Measurements from ENCODE around the gene CD3E. TPM values are rescaled to one million over a fixed set of nuclear protein-coding genes. Genes with fewer than 3 reads are reported as not detected.

The CD3E gene
- total and polyA plus RNA-seq, 9 donors, result 0.13 to 0.64 (median 0.31) TPM

GRCh38 chr11:118319337-118319707 lies 14.8 kb downstream of the CD3E start:
- WGBS (ENCODE audit: insufficient coverage), result no CpG with 5 or more reads among the region's 1 CpG
- Histone ChIP-seq H3K4me1 (ENCODE audit: control insufficient read depth, insufficient read depth, low read length) (peaks cover 19% of the 10 kb centered on the region), H3K27me3 (ENCODE audit: control insufficient read depth, insufficient read depth, low read length) (peaks cover 5% of the 10 kb centered on the region), H3K9me3 (replicated peaks; ENCODE audit: control insufficient read depth, low read depth, low read length) (no peaks in the 10 kb centered on the region), H3K4me3 (ENCODE audit: low read length) (no peak overlapping the region), H3K36me3 (ENCODE audit: control insufficient read depth, insufficient read depth, low read length) (no peaks in the 10 kb centered on the region), H3K27ac (ENCODE audit: low read length) (no peak overlapping the region)
- DNase-seq, result peak; percentile 43

- WGBS (ENCODE audit: insufficient coverage), result 88% methylated on average over 3 of the region's 3 CpGs
- H3K27ac ChIP-seq (ENCODE audit: low read length), result no peak overlapping the region
- no peak for DNase-seq
- H3K27me3 ChIP-seq (ENCODE audit: control insufficient read depth, insufficient read depth, low read length), result peaks cover 2% of the 10 kb centered on the region
- H3K36me3 ChIP-seq (ENCODE audit: control insufficient read depth, insufficient read depth, low read length), result no peaks in the 10 kb centered on the region
- peaks cover 14% of the 10 kb centered on the region for H3K4me1 ChIP-seq (ENCODE audit: control insufficient read depth, insufficient read depth, low read length)
- H3K9me3 ChIP-seq (replicated peaks; ENCODE audit: control insufficient read depth, low read depth, low read length), result no peaks in the 10 kb centered on the region
- H3K4me3 ChIP-seq (ENCODE audit: low read length), result no peak overlapping the region
These were observed 16.0 kb downstream of the CD3E start for GRCh38 chr11:118320515-118320914.

- H3K27me3 ChIP-seq (ENCODE audit: control insufficient read depth, insufficient read depth, low read length), result peaks cover 1% of the 10 kb centered on the region
- no peaks in the 10 kb centered on the region for H3K36me3 ChIP-seq (ENCODE audit: control insufficient read depth, insufficient read depth, low read length)
- no peak overlapping the region for H3K4me3 ChIP-seq (ENCODE audit: low read length)
- no CpG with 5 or more reads among the region's 5 CpGs for WGBS (ENCODE audit: insufficient coverage)
- peaks cover 6% of the 10 kb centered on the region for H3K4me1 ChIP-seq (ENCODE audit: control insufficient read depth, insufficient read depth, low read length)
- no peaks in the 10 kb centered on the region for H3K9me3 ChIP-seq (replicated peaks; ENCODE audit: control insufficient read depth, low read depth, low read length)
- no peak overlapping the region for H3K27ac ChIP-seq (ENCODE audit: low read length)
- no peak for DNase-seq
These were observed 17.0 kb downstream of the CD3E start for GRCh38 chr11:118321386-118322082.

GRCh38 chr11:118322721-118323120 lies 18.2 kb downstream of the CD3E start:
- Histone ChIP-seq H3K4me3 (ENCODE audit: low read length) (no peak overlapping the region), H3K9me3 (replicated peaks; ENCODE audit: control insufficient read depth, low read depth, low read length) (no peaks in the 10 kb centered on the region), H3K27me3 (ENCODE audit: control insufficient read depth, insufficient read depth, low read length) (no peaks in the 10 kb centered on the region), H3K4me1 (ENCODE audit: control insufficient read depth, insufficient read depth, low read length) (no peaks in the 10 kb centered on the region), H3K27ac (ENCODE audit: low read length) (no peak overlapping the region), H3K36me3 (ENCODE audit: control insufficient read depth, insufficient read depth, low read length) (no peaks in the 10 kb centered on the region)
- no peak for DNase-seq
- 93% methylated on average over 18 of the region's 19 CpGs for WGBS (ENCODE audit: insufficient coverage)

GRCh38 chr11:118325283-118325682 lies 20.8 kb downstream of the CD3E start:
- peaks cover 3% of the 10 kb centered on the region for H3K27me3 ChIP-seq (ENCODE audit: control insufficient read depth, insufficient read depth, low read length)
- no peak overlapping the region for H3K27ac ChIP-seq (ENCODE audit: low read length)
- no peaks in the 10 kb centered on the region for H3K36me3 ChIP-seq (ENCODE audit: control insufficient read depth, insufficient read depth, low read length)
- H3K4me3 ChIP-seq (ENCODE audit: low read length), result no peak overlapping the region
- H3K9me3 ChIP-seq (replicated peaks; ENCODE audit: control insufficient read depth, low read depth, low read length), result no peaks in the 10 kb centered on the region
- no peak for DNase-seq
- no peaks in the 10 kb centered on the region for H3K4me1 ChIP-seq (ENCODE audit: control insufficient read depth, insufficient read depth, low read length)

GRCh38 chr11:118328745-118329144 lies 24.2 kb downstream of the CD3E start:
- no peak overlapping the region for H3K27ac ChIP-seq (ENCODE audit: low read length)
- no peak overlapping the region for H3K4me3 ChIP-seq (ENCODE audit: low read length)
- H3K27me3 ChIP-seq (ENCODE audit: control insufficient read depth, insufficient read depth, low read length), result peaks cover 3% of the 10 kb centered on the region
- DNase-seq, result no peak
- no peaks in the 10 kb centered on the region for H3K4me1 ChIP-seq (ENCODE audit: control insufficient read depth, insufficient read depth, low read length)
- no peaks in the 10 kb centered on the region for H3K9me3 ChIP-seq (replicated peaks; ENCODE audit: control insufficient read depth, low read depth, low read length)
- no peaks in the 10 kb centered on the region for H3K36me3 ChIP-seq (ENCODE audit: control insufficient read depth, insufficient read depth, low read length)

GRCh38 chr11:118334745-118335144 lies 30.2 kb downstream of the CD3E start:
- Histone ChIP-seq H3K9me3 (replicated peaks; ENCODE audit: control insufficient read depth, low read depth, low read length) (no peaks in the 10 kb centered on the region), H3K27me3 (ENCODE audit: control insufficient read depth, insufficient read depth, low read length) (peaks cover 5% of the 10 kb centered on the region), H3K4me1 (ENCODE audit: control insufficient read depth, insufficient read depth, low read length) (peaks cover 2% of the 10 kb centered on the region), H3K27ac (ENCODE audit: low read length) (no peak overlapping the region), H3K4me3 (ENCODE audit: low read length) (no peak overlapping the region), H3K36me3 (ENCODE audit: control insufficient read depth, insufficient read depth, low read length) (no peaks in the 10 kb centered on the region)
- WGBS (ENCODE audit: insufficient coverage), result no CpG with 5 or more reads among the region's 1 CpG
- DNase-seq, result no peak

GRCh38 chr11:118338637-118339061 lies 34.1 kb downstream of the CD3E start:
- no peak overlapping the region for H3K27ac ChIP-seq (ENCODE audit: low read length)
- H3K4me1 ChIP-seq (ENCODE audit: control insufficient read depth, insufficient read depth, low read length), result peaks cover 2% of the 10 kb centered on the region
- no peaks in the 10 kb centered on the region for H3K36me3 ChIP-seq (ENCODE audit: control insufficient read depth, insufficient read depth, low read length)
- no peak overlapping the region for H3K4me3 ChIP-seq (ENCODE audit: low read length)
- peaks cover 8% of the 10 kb centered on the region for H3K27me3 ChIP-seq (ENCODE audit: control insufficient read depth, insufficient read depth, low read length)
- WGBS (ENCODE audit: insufficient coverage), result 73% methylated on average over 5 of the region's 7 CpGs
- H3K9me3 ChIP-seq (replicated peaks; ENCODE audit: control insufficient read depth, low read depth, low read length), result no peaks in the 10 kb centered on the region
- peak; percentile 25 for DNase-seq

- no peaks in the 10 kb centered on the region for H3K36me3 ChIP-seq (ENCODE audit: control insufficient read depth, insufficient read depth, low read length)
- no peak overlapping the region for H3K4me3 ChIP-seq (ENCODE audit: low read length)
- peaks cover 8% of the 10 kb centered on the region for H3K27me3 ChIP-seq (ENCODE audit: control insufficient read depth, insufficient read depth, low read length)
- H3K9me3 ChIP-seq (replicated peaks; ENCODE audit: control insufficient read depth, low read depth, low read length), result no peaks in the 10 kb centered on the region
- WGBS (ENCODE audit: insufficient coverage), result 52% methylated on average over 4 of the region's 5 CpGs
- peaks cover 2% of the 10 kb centered on the region for H3K4me1 ChIP-seq (ENCODE audit: control insufficient read depth, insufficient read depth, low read length)
- no peak overlapping the region for H3K27ac ChIP-seq (ENCODE audit: low read length)
- no peak for DNase-seq
These were observed 34.9 kb downstream of the CD3E start for GRCh38 chr11:118339281-118339961.

GRCh38 chr11:118340449-118340848 lies 35.9 kb downstream of the CD3E start:
- no CpG with 5 or more reads among the region's 3 CpGs for WGBS (ENCODE audit: insufficient coverage)
- no peak overlapping the region for H3K27ac ChIP-seq (ENCODE audit: low read length)
- H3K4me3 ChIP-seq (ENCODE audit: low read length), result no peak overlapping the region
- H3K36me3 ChIP-seq (ENCODE audit: control insufficient read depth, insufficient read depth, low read length), result no peaks in the 10 kb centered on the region
- peaks cover 2% of the 10 kb centered on the region for H3K4me1 ChIP-seq (ENCODE audit: control insufficient read depth, insufficient read depth, low read length)
- no peak for DNase-seq
- no peaks in the 10 kb centered on the region for H3K9me3 ChIP-seq (replicated peaks; ENCODE audit: control insufficient read depth, low read depth, low read length)
- H3K27me3 ChIP-seq (ENCODE audit: control insufficient read depth, insufficient read depth, low read length), result peaks cover 8% of the 10 kb centered on the region
